Right lobe of liver (tissue), 6 donors: ENCODE data around the gene ZNF91. TPM values are rescaled to one million over a fixed set of nuclear protein-coding genes. Genes with fewer than 3 reads are reported as not detected.
A peak's percentile ranks its signal among the peaks of the same experiment; 100 is the strongest.
"Not testable (repeated sequence)": the region's sequence is repeated elsewhere in the genome, so short reads cannot be mapped to it uniquely, and the experiment has no call there.

Source experiments
- ATAC-seq, 4 donors: fragments of 200-7000 bp; cut with Tn5 transposase; one replicate each; pipeline ENCODE4 v1.9.1; 2020; ENCODE audit warnings: mild to moderate bottlenecking in 4 of 4, moderate library complexity in 4 of 4
- DNase-seq, 3 donors: peaks; one replicate each; pipeline ENCODE4 v3.0.0-alpha.2; 2020
- H3K27ac ChIP-seq, 3 donors: fragments of 200-600 bp; one replicate each; pipeline ENCODE4 v1.8.0; 2022
- H3K27me3 ChIP-seq, 2 donors: fragments of 200-600 bp; one replicate each; pipeline ENCODE4 v1.8.0; 2022
- H3K36me3 ChIP-seq, 4 donors: fragments of 200-600 bp; sonication (generic) in 1 of 4; one replicate each; pipeline versions ENCODE4 v1.5.1 to v1.8.0; 2017 to 2022; ENCODE audit warnings: control low read depth in 1 of 4
- H3K4me1 ChIP-seq, 4 donors: fragments of 200-600 bp; sonication (generic) in 1 of 4; one replicate each; pipeline versions ENCODE4 v1.5.1 to v1.8.0; 2017 to 2022; ENCODE audit warnings: control low read depth in 1 of 4
- H3K4me3 ChIP-seq, 3 donors: fragments of 200-600 bp; one replicate each; pipeline ENCODE4 v1.8.0; 2022
- H3K9me3 ChIP-seq, 4 donors: fragments of 200-600 bp; sonication (generic) in 1 of 4; one replicate each; pipeline versions ENCODE4 v1.5.1 to v1.8.0; 2017 to 2022; ENCODE audit warnings: control low read depth in 1 of 4
- CTCF ChIP-seq, 4 donors: fragments of 200-600 bp in 3 of 4; fragments of 450-650 bp in 1 of 4; IDR thresholded peaks; one replicate each; pipeline versions ENCODE4 v1.5.1 to v1.8.0; 2016 to 2022; ENCODE audit warnings: antibody characterized with exemption in 4 of 4, mild to moderate bottlenecking in 2 of 4
- POLR2A ChIP-seq: fragments of 450-650 bp; IDR thresholded peaks from one replicate; pipeline ENCODE4 v1.6.1; 2017; ENCODE audit warnings: antibody characterized with exemption, mild to moderate bottlenecking
- WGBS: methylation state at CpG from one replicate; pipeline ENCODE4 v1.1.6; 2018; ENCODE audit warnings: low coverage, low lambda C conversion rate; ENCODE audit not compliant: insufficient coverage; ENCODE audit errors: missing lambda C conversion rate; 5-methylcytosine and 5-hydroxymethylcytosine counted together
- intact Hi-C, 2 donors: fragments of 100-400 bp; cut with DNase I; formaldehyde crosslinking; loops; one replicate each; pipeline versions ENCODE4 v1.11.2 to v1.14.1; 2022
- total RNA-seq, 6 experiments: library from RNA; depleted of rRNA in 2 of 6; stranded (reverse); fragments of >200 nt in 2 of 6; fragmentation: NEBNext Ultra II Directional in 3 of 6; extraction: Animal tissue kit (Norgen Biotek cat#: 25700) in 3 of 6; gene quantifications; one replicate each; pipeline versions ENCODE4 v1.1.0 to v1.2.4, GENCODE V29; 2016 to 2023
- donor health status: DM: no; HTN: yes; CAD: no.
- donor health status: DM: no; HTN: no; CAD: no.
- donor health status: DM: no; HTN: no; CAD: no.
- donor health status: DM: no; HTN: yes; CAD: no.
- donor health status: DM: no; HTN: yes; CAD: no.

The ZNF91 gene
- total RNA-seq, 6 experiments from 2014 or later, result 14.4 to 21.0 (median 18.3) TPM

- DNase-seq (no peak), ATAC-seq (no peak)
- TF ChIP-seq POLR2A (no peak), CTCF (IDR thresholded peaks at IDR 0.05) (no peak)
- no peak overlapping the region for H3K4me3 ChIP-seq
- no peak overlapping the region for H3K27ac ChIP-seq
- no peaks in the 10 kb centered on the region for H3K36me3 ChIP-seq
- H3K9me3 ChIP-seq, result no peaks in the 10 kb centered on the region
- 96% methylated on average over 2 of the region's 3 CpGs for WGBS
- intact Hi-C loops, result no loop called here
- H3K4me1 ChIP-seq, result peaks cover 0 to 4% (median 0%) of the 10 kb centered on the region in 4 donors
- no peaks in the 10 kb centered on the region for H3K27me3 ChIP-seq
Measured at GRCh38 chr19:23399443-23399842, 4.2 kb upstream of the ZNF91 start.

- not testable (repeated sequence) for DNase-seq, H3K27ac ChIP-seq
Measured at GRCh38 chr19:23395722-23396117, 449 bp upstream of the ZNF91 start.

GRCh38 chr19:23394511-23394910, 760 bp downstream of the ZNF91 start:
- H3K4me1 ChIP-seq, result peaks cover 0 to 28% (median 0%) of the 10 kb centered on the region in 4 donors
- no peaks in the 10 kb centered on the region for H3K36me3 ChIP-seq
- H3K4me3 ChIP-seq, result peak overlapping the region; percentile 63 to 87 (median 75)
- intact Hi-C loops, result no loop called here
- H3K9me3 ChIP-seq, result no peaks in the 10 kb centered on the region
- no peaks in the 10 kb centered on the region for H3K27me3 ChIP-seq
- WGBS, result 0% methylated on average over 10 of the region's 11 CpGs
- no peak for DNase-seq
- TF ChIP-seq POLR2A, result no peak
- no peak for TF ChIP-seq CTCF (IDR thresholded peaks at IDR 0.05)
- peak; percentile 21 to 58 (median 38) for ATAC-seq
- H3K27ac ChIP-seq, result peak overlapping the region; percentile 84 to 86 (median 85)

More at GRCh38 chr19:23395722-23396117, 449 bp upstream of the ZNF91 start:
- Histone ChIP-seq H3K4me1 (peaks cover 0 to 28% (median 0%) of the 10 kb centered on the region in 4 donors), H3K4me3 (peak overlapping the region in 2 of 3 donors; percentile 75 to 87)
- ATAC-seq, H3K27me3 ChIP-seq, intact Hi-C loops, H3K36me3 ChIP-seq, H3K9me3 ChIP-seq: not testable (repeated sequence)
- WGBS, result 90% methylated on average over 10 of the region's 10 CpGs

GRCh38 chr19:23393121-23393520, 2.1 kb downstream of the ZNF91 start:
- intact Hi-C loops, result no loop called here
- WGBS, result 71% methylated on average over 1 of the region's 1 CpG

GRCh38 chr19:23391236-23391635, 4.0 kb downstream of the ZNF91 start:
- TF ChIP-seq CTCF (IDR thresholded peaks at IDR 0.05) (no peak), POLR2A (no peak)
- H3K36me3 ChIP-seq, result peaks cover 0 to 12% (median 7%) of the 10 kb centered on the region in 4 donors
- DNase-seq, result no peak
- H3K4me1 ChIP-seq, result peaks cover 0 to 28% (median 0%) of the 10 kb centered on the region in 4 donors
- no peak overlapping the region for H3K27ac ChIP-seq
- ATAC-seq, result no peak
- no peak overlapping the region for H3K4me3 ChIP-seq
- intact Hi-C loops, result no loop called here
- H3K9me3 ChIP-seq, result peaks cover 0 to 4% (median 0%) of the 10 kb centered on the region in 4 donors
- no peaks in the 10 kb centered on the region for H3K27me3 ChIP-seq

More at GRCh38 chr19:23393121-23393520, 2.1 kb downstream of the ZNF91 start:
- Histone ChIP-seq H3K36me3 (peaks cover 0 to 5% (median under 1%) of the 10 kb centered on the region in 4 donors), H3K27me3 (no peaks in the 10 kb centered on the region), H3K4me3 (no peak overlapping the region), H3K4me1 (peaks cover 0 to 28% (median 0%) of the 10 kb centered on the region in 4 donors), H3K9me3 (no peaks in the 10 kb centered on the region), H3K27ac (no peak overlapping the region)
- TF ChIP-seq CTCF (IDR thresholded peaks at IDR 0.05), result no peak
- no peak for TF ChIP-seq POLR2A
- no peak for ATAC-seq
- DNase-seq, result no peak
